Mesodermal cell (in vitro differentiated cells): ENCODE results near the gene ZMYND15.

Source experiments
- H3K27ac ChIP-seq: 2 replicates; pipeline ENCODE4 v1.7.0; 2013; ENCODE audit warnings: mild to moderate bottlenecking, low read depth, low read length, moderate library complexity; ENCODE audit not compliant: severe bottlenecking
- H3K36me3 ChIP-seq: 2 replicates; pipeline ENCODE4 v1.7.1; 2013; ENCODE audit warnings: mild to moderate bottlenecking, low read length, moderate library complexity; ENCODE audit not compliant: control insufficient read depth, insufficient read depth
- H3K4me1 ChIP-seq: one replicate; pipeline ENCODE4 v1.7.1; 2013; ENCODE audit warnings: mild to moderate bottlenecking, low read length; ENCODE audit not compliant: insufficient read depth, control insufficient read depth, poor library complexity, severe bottlenecking
- H3K4me3 ChIP-seq: 2 replicates; pipeline ENCODE4 v1.7.0; 2013; ENCODE audit warnings: low read length, control low read depth, mild to moderate bottlenecking; ENCODE audit not compliant: insufficient read depth, poor library complexity, severe bottlenecking; ENCODE audit errors: extremely low read depth
- H3K9me3 ChIP-seq: 2 replicates; pipeline ENCODE4 v1.7.1; 2013; ENCODE audit warnings: mild to moderate bottlenecking, low read length, moderate library complexity; ENCODE audit not compliant: control insufficient read depth
- WGBS, 2 experiments: methylation state at CpG; one replicate each; pipeline ENCODE4 v1.1.5; 2013; ENCODE audit warnings: missing lambda C conversion rate in 2 of 2; ENCODE audit not compliant: insufficient coverage in 2 of 2; 5-methylcytosine and 5-hydroxymethylcytosine counted together

ZMYND15 gene

DNA sequence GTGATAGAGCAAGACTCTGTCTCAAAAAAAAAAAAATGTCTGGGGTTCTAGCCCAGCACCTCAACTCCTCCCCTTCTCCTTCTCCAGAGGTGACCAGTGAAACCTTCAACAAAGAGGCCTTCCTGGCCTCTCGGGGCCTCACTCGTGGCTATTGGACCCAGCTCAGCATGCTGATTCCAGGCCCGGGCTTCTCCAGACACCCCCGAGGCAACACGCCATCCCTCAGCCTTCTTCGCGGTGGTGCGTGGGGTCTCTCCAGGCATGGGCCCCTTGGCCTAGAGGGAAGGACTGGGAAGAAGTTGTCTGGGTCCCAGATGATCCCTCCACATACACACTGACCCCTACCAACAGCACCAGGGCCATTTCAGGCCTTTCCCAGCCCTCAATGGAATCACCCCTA lies 3.6 kb downstream of the ZMYND15 start:
- no peaks in the 10 kb centered on the region for H3K9me3 ChIP-seq
- H3K27ac ChIP-seq = no peak overlapping the region
- no peaks in the 10 kb centered on the region for H3K36me3 ChIP-seq
- H3K4me3 ChIP-seq = no peak overlapping the region
- WGBS, 2 experiments = 86 to 95% methylated on average over 3 to 5 of the region's 8 CpGs
- peaks cover 14% of the 10 kb centered on the region for H3K4me1 ChIP-seq

DNA sequence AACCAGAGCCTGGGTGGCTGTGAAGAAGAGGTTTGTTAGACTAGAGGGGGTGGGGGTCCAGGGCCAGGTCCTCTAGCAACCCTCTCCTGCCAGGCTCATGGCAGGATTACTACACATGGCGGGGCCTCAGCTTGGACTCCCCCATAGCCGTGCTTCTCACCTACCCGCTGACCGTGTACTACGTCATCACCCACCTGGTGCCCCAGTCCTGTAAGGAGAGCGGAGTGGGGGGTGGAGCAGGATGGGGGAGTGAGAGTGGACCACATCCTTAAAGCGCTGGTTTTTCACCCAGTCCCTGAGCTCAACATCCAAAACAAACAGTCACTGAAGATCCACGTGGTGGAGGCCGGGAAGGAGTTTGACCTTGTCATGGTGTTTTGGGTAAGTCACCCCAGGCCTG lies 4.3 kb downstream of the ZMYND15 start:
- Histone ChIP-seq H3K27ac (no peak overlapping the region), H3K9me3 (no peaks in the 10 kb centered on the region), H3K4me1 (peaks cover 7% of the 10 kb centered on the region), H3K4me3 (no peak overlapping the region), H3K36me3 (no peaks in the 10 kb centered on the region)
- 90% methylated on average over 4 of the region's 9 CpGs; no CpG with 5 or more reads in 1 of the 2 experiments for WGBS, 2 experiments

- Histone ChIP-seq H3K9me3 (no peaks in the 10 kb centered on the region), H3K4me3 (peak overlapping the region; percentile 18), H3K4me1 (peaks cover 4% of the 10 kb centered on the region), H3K27ac (no peak overlapping the region), H3K36me3 (no peaks in the 10 kb centered on the region)
- WGBS, 2 experiments = 7 to 16% methylated on average over 25 to 29 of the region's 51 CpGs
Observed at GRCh38 chr17:4744999-4745969, 5.7 kb downstream of the ZMYND15 start.

GRCh38 chr17:4747847-4748246 lies 8.2 kb downstream of the ZMYND15 start:
- Histone ChIP-seq H3K4me3 (no peak overlapping the region), H3K36me3 (no peaks in the 10 kb centered on the region), H3K27ac (no peak overlapping the region), H3K4me1 (peaks cover 4% of the 10 kb centered on the region), H3K9me3 (no peaks in the 10 kb centered on the region)
- 86 to 92% methylated on average over 3 to 5 of the region's 5 CpGs for WGBS, 2 experiments

DNA sequence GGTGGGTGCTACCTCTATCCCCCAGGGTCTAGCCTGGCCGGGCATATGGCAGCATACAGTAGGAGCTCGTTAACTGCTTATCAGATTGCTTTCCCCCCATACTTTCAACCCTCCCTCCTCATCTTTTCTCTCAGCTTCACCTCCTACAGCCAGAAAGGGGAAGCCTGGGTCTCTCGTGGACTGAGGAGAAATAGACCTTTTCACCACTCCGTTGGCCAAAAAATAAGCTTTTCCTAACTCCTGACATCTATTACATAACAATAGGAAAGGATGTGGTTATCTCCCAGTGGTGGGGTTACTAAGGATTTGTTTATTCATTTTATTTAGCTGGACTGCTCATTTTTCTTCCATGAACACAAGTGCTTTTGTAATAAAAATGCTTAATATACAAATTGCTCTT lies 9.1 kb downstream of the ZMYND15 start:
- Histone ChIP-seq H3K36me3 (no peaks in the 10 kb centered on the region), H3K27ac (no peak overlapping the region), H3K4me3 (no peak overlapping the region), H3K4me1 (peaks cover 4% of the 10 kb centered on the region), H3K9me3 (no peaks in the 10 kb centered on the region)
- WGBS, 2 experiments = 82 to 88% methylated on average over 2 of the region's 4 CpGs

GRCh38 chr17:4750606-4751005 lies 11.0 kb downstream of the ZMYND15 start:
- Histone ChIP-seq H3K27ac (no peak overlapping the region), H3K36me3 (no peaks in the 10 kb centered on the region), H3K9me3 (no peaks in the 10 kb centered on the region), H3K4me3 (no peak overlapping the region), H3K4me1 (peaks cover 4% of the 10 kb centered on the region)
- WGBS, 2 experiments = 42 to 46% methylated on average over 3 of the region's 3 CpGs

GRCh38 chr17:4751932-4752331 lies 12.3 kb downstream of the ZMYND15 start:
- 100% methylated on average over 1 to 2 of the region's 5 CpGs for WGBS, 2 experiments
- Histone ChIP-seq H3K36me3 (no peaks in the 10 kb centered on the region), H3K4me3 (no peak overlapping the region), H3K4me1 (peaks cover 4% of the 10 kb centered on the region), H3K27ac (no peak overlapping the region), H3K9me3 (no peaks in the 10 kb centered on the region)

GRCh38 chr17:4753392-4753791 lies 13.8 kb downstream of the ZMYND15 start:
- no peaks in the 10 kb centered on the region for H3K4me1 ChIP-seq
- H3K9me3 ChIP-seq = no peaks in the 10 kb centered on the region
- H3K36me3 ChIP-seq = no peaks in the 10 kb centered on the region
- WGBS, 2 experiments = no CpG with 5 or more reads among the region's 1 CpG
- H3K27ac ChIP-seq = no peak overlapping the region
- no peak overlapping the region for H3K4me3 ChIP-seq

- no peak overlapping the region for H3K4me3 ChIP-seq
- H3K9me3 ChIP-seq = no peaks in the 10 kb centered on the region
- WGBS, 2 experiments = 96 to 97% methylated on average over 4 to 10 of the region's 10 CpGs
- no peaks in the 10 kb centered on the region for H3K4me1 ChIP-seq
- no peak overlapping the region for H3K27ac ChIP-seq
- H3K36me3 ChIP-seq = no peaks in the 10 kb centered on the region
Observed at GRCh38 chr17:4759776-4760236, 20.2 kb downstream of the ZMYND15 start.

DNA sequence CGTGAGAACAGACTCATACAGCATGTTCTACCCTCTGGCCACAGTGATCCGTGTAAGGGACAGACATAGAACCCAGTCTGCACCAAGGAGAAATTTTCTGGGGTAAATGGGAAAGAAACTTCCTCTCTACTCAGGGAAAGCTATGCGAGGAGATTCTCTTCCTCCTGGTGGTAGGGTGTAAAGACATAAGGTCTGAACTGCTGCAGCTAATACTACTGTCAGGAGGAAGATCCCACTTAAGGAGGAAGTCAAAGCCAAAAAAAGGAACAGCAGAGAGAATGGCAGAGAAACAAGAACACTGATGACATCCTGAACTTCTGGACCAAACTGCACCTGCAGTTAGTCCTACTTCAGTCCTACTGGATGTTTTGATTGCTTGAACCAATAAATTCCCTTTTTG lies 25.0 kb downstream of the ZMYND15 start:
- peaks cover 3% of the 10 kb centered on the region for H3K4me1 ChIP-seq
- 100% methylated on average over 1 of the region's 3 CpGs; no CpG with 5 or more reads in 1 of the 2 experiments for WGBS, 2 experiments
- H3K36me3 ChIP-seq = no peaks in the 10 kb centered on the region
- no peaks in the 10 kb centered on the region for H3K9me3 ChIP-seq
- no peak overlapping the region for H3K27ac ChIP-seq
- no peak overlapping the region for H3K4me3 ChIP-seq

DNA sequence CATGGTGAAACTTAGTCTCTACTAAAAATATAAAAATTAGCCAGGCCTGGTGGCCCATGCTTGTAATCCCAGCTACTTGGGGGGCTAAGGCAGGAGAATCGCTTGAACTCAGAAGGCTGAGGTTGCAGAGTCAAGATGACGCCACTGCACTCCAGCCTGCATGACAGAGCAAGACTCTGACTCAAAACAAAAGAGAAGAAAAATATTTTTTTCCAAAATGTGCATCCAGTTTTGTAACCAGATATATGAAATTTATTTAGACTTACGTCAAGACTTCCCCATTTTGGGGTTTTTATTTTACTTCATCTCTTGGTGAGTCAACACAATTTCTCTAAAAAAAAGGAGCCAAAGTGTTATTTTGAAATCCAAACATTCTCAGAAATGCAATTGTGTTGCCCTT lies 26.6 kb downstream of the ZMYND15 start:
- WGBS, 2 experiments = 93 to 100% methylated on average over 1 to 3 of the region's 3 CpGs
- H3K27ac ChIP-seq = no peak overlapping the region
- H3K9me3 ChIP-seq = no peaks in the 10 kb centered on the region
- H3K4me3 ChIP-seq = no peak overlapping the region
- no peaks in the 10 kb centered on the region for H3K36me3 ChIP-seq
- H3K4me1 ChIP-seq = peaks cover 6% of the 10 kb centered on the region
